HG02970 (cell line): ENCODE data around the gene KLK14.

ENCODE experiments used
- ATAC-seq: cut with Tn5 transposase; IDR thresholded peaks from one replicate; pipeline ENCODE4 v1.9.1; 2021; ENCODE audit warnings: mild to moderate bottlenecking, moderate library complexity, moderate number of reproducible peaks; ENCODE audit not compliant: unreplicated experiment, low FRiP score

The KLK14 gene

GRCh38 chr19:51089786-51090185 lies 7.1 kb upstream of the KLK14 start:
- no peak for ATAC-seq

- ATAC-seq = no peak
Measured at GRCh38 chr19:51086153-51086850, 3.6 kb upstream of the KLK14 start.

- ATAC-seq = no peak
Measured at GRCh38 chr19:51084505-51084904, 1.8 kb upstream of the KLK14 start.

DNA sequence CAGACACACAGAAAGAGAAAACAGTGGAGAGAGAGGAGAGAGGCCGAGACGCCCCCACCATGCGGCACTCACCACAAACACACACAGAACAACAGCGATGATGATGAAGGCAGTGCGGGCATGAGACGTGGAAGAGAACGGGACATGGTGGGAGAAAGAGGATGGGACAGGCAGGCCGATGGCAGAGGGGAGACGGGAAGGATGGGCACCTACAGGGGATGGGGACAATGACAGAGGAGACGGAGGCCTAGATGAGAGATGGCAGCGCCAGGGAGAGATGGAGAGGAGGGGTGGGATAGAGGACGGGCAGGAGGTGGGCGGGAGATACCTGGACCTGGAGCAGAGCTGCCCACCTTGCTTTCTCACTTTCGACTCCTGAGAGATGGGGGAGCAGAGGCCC lies 1.1 kb upstream of the KLK14 start:
- no peak for ATAC-seq

- no peak for ATAC-seq
Measured at GRCh38 chr19:51083181-51083580, 494 bp upstream of the KLK14 start.

GRCh38 chr19:51081476-51081875 lies 1.2 kb downstream of the KLK14 start:
- ATAC-seq = no peak

DNA sequence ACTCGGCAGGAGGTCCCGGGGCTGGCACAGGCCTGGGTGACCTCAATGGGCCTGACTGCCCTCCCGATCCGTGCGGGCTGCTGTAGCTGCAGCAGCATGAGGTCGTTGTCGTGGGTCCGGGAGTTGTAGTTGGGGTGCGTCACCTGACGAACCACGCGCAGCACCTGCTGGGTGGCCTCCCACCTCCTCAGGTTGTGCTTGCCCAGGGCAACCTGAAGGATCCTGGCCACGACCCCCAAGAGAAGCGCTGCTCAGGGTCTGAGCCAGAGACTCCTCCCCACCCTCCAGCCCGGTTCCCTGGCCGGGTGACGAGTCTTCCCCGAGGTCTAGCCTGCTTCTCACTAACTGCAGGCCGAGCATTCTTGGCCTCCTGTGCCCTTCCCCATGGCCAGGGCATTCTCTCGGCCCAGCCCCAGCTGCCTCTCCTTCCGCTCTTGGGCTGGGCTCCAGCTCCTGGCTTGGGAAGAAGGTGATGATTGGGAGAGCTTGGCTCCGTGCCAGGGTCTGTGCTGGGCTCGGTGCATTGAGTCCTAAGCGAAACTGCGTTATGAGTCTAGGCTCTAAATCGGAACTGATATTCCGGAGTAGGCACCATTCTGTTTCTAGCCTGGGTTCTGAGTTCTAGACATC lies 3.1 kb downstream of the KLK14 start:
- ATAC-seq = no peak

GRCh38 chr19:51078731-51079130 lies 4.0 kb downstream of the KLK14 start:
- no peak for ATAC-seq

- no peak for ATAC-seq
Measured at GRCh38 chr19:51078104-51078503, 4.6 kb downstream of the KLK14 start.

GRCh38 chr19:51076631-51077213 lies 6.0 kb downstream of the KLK14 start:
- ATAC-seq = no peak

DNA sequence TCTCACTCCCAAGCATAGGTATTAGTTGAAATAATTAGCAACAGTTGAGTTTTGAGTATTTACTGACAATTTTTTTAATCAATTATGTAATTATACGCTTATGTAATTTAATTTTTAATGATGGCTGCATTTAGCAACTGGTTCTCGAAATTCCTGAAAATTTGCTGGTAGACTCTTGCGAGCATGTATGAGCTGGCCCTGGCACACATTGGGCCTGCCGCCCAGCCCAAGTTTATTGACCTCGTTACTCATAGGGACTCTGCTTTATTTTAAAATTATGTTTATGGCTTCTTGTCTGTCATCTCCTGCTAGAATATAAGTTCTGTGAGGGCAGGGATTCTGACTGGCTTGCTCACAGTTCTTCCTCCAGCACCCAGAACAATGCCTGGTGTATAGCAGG lies 6.7 kb downstream of the KLK14 start:
- ATAC-seq = no peak

DNA sequence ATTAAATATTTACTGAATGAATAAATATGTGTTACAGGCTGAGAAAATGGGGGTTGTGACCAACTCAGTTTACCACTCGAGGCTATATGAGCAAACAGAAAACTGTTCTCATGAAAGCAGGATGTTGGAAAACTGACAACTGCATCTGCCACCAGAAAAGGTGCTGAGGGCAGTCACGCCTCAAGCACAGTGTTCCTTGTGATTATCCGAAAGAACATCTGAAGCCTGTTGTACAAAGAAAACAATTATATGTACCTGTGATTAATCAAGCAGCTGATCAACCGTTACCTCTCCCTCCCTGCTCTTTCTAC lies 11.6 kb downstream of the KLK14 start:
- no peak for ATAC-seq

DNA sequence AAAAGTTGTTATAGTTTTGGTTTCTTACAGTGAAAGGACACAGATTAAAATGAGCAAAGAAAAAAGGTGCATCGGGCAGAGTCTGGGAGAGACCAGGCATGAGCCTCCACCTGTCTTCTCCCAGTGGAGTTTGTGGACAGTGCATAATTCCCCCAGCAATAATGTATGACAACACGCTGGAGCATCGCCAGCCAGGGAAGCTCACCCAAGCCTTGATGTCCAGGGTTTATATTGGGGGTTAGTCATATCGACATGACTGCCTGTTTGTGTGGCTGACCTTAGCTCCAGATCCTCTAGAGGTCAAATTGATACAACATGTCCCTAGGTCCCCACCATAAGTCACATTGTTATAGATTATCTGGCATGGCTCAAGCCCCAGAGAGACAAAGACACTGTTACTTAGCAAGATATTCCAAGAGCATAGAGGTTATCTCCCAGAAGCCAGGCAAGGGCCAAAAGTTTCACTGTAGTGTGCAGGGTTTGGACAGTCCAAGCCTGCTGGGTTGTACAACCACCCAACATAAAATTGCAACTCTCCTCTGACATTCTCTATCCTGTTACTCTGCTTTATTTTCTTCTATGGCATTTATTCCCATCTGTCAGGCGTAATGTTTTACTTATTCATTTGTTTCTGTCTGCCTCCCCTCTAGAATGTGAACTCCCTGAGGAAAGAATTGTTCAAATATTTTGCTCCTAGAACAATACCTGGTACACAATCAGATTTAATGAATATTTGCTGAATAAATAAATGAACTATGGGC lies 12.2 kb downstream of the KLK14 start:
- no peak for ATAC-seq

DNA sequence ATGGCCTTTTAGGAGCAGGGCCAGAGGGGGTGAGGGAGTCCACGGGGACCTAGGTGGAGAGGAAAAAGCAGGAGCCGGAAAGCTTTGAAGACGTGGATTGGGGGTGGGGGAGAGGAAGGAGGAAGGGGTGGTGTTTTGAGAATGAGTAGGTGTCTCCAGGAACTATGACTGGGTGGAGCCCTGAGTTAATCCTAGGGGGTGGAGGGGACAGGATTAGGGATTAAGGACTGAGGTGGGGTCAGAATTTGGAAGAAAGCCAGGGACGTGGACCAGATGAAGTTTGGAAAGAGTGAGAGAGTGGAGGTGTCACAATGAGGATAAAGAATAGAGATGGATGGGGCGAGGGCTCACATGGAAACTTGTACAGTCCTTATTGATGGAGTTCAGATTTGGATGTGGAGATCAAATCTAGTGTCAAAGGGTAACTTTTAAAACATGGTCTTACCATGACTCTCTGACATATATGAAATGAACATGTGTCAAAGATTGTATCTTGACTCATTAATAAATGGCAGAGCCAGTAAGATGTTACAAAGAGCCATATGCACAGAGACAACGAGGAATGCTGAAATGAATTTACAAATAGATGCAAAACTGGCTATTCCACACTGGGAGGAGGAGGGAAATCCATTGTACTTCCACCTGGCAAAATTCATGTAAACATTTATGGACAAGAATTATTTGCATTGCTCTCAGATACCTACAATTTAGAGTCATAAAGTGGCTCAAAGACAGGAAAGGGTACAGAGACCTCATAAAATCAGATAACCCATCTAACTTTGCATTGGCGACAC lies 16.1 kb downstream of the KLK14 start:
- ATAC-seq = no peak

DNA sequence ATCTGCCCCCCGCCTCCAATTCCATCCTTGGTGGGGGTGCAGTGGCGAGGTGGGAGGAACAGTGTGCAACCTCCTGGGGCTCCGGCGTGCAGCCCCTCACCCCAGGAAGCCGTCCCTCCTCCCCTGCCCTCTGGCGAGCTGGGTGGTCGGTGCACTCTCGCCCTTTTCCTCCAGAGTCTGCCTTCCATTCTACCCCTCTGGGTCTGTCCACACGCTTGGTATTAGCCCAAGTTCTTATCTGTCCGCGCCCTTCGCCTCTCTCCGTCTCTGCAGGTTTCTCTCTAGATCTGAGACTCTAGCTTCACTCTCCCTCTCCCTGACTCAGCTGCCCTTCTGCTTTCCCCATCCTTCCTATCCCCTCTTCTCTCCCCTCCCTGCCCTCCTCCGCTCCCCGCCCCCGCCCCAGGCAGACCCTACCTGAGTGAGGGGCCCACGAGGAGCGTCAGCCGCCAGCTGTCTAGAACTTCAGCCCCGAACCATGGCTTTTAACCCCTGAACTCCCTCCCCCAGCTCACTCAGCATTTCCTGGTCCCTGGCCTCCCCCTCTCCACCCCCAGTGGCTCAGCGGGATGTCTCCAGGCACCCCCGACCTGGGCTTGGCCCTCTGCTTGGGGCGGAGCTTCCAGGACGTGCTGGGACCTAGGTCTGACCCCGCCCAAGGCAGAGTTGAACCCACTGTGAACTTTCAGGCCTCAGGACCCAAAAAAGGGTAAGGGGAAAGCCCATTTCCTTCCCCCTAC lies 17.3 kb downstream of the KLK14 start:
- ATAC-seq = no peak

GRCh38 chr19:51064534-51065220 lies 18.0 kb downstream of the KLK14 start, which contains the start of gene KLK13:
Gene KLK13 (minus strand): TSS chr19:51065092. CDS start chr19:51065067, 25 bp downstream.
- ATAC-seq = no peak

DNA sequence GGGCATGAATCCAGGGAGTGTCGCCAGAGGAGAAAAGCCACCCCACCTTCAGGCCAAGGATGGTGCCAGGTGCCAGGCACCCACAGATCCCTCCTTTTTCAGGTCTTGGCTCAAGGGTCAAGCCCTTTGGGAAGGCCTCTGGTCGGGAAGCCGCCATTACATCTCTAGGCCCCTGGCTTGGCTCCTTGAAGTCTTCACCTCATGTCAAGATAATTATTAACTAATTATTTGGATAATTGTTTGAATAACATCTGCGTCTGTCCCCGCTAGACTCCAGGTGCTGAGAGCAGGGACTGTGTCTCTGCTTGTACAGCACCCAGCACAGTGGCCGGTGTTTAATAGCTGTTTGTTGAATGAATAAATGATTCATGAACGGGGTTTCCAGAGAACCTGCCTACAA lies 19.0 kb downstream of the KLK14 start:
- no peak for ATAC-seq

- no peak for ATAC-seq
Measured at GRCh38 chr19:51060973-51061372, 21.7 kb downstream of the KLK14 start.

DNA sequence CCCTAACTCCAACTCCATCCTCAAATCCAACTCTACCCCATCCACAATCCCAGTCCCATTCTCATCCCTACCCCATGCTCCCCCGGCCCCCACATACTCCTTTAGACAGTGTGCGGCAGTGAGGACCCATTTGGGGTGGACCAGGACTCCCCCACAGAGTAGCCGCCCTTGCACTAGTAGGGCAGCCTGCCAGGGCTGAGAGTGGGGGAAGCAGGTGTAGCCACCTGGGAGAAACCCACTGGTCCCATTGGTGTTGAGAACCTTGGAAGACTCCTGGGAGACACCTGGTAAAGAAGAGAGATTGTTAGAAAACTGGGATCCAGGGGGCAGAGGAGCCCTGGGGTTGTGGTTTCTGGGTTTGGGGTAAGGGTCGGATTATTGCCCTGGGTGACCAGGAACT lies 22.4 kb downstream of the KLK14 start:
- ATAC-seq = no peak
